Measurements from ENCODE around the gene RAP1GAP.

Gene RAP1GAP

GRCh38 chr1:21596174-21596573 is 73.0 kb downstream of the RAP1GAP start:
- TF ChIP-seq CTCF (IDR thresholded peaks at IDR 0.05; ENCODE audit: borderline replicate concordance, control extremely low read depth, extremely low read depth, insufficient read depth, missing control alignments), result no peak
- DNase-seq (ENCODE audit: low spot score), result no peak
- in situ Hi-C loops (cut with MboI; ENCODE audit: low sequenced_read_pairs, unreplicated experiment), result no loop called here

GRCh38 chr1:21594935-21595897 is 73.9 kb downstream of the RAP1GAP start:
- DNase-seq (ENCODE audit: low spot score), result peak; percentile 73
- TF ChIP-seq CTCF (IDR thresholded peaks at IDR 0.05; ENCODE audit: borderline replicate concordance, control extremely low read depth, extremely low read depth, insufficient read depth, missing control alignments), result peak; percentile 47
- in situ Hi-C loops (cut with MboI; ENCODE audit: low sequenced_read_pairs, unreplicated experiment), result no loop called here

- no peak for DNase-seq (ENCODE audit: low spot score)
- in situ Hi-C loops (cut with MboI; ENCODE audit: low sequenced_read_pairs, unreplicated experiment), result no loop called here
- TF ChIP-seq CTCF (IDR thresholded peaks at IDR 0.05; ENCODE audit: borderline replicate concordance, control extremely low read depth, extremely low read depth, insufficient read depth, missing control alignments), result no peak
Observed at GRCh38 chr1:21594501-21594900, 74.7 kb downstream of the RAP1GAP start.

- in situ Hi-C loops (cut with MboI; ENCODE audit: low sequenced_read_pairs, unreplicated experiment), result no loop called here
- TF ChIP-seq CTCF (IDR thresholded peaks at IDR 0.05; ENCODE audit: borderline replicate concordance, control extremely low read depth, extremely low read depth, insufficient read depth, missing control alignments), result no peak
- DNase-seq (ENCODE audit: low spot score), result no peak
Observed at GRCh38 chr1:21593231-21593630, 75.9 kb downstream of the RAP1GAP start.

- DNase-seq (ENCODE audit: low spot score), result no peak
- no peak for TF ChIP-seq CTCF (IDR thresholded peaks at IDR 0.05; ENCODE audit: borderline replicate concordance, control extremely low read depth, extremely low read depth, insufficient read depth, missing control alignments)
- in situ Hi-C loops (cut with MboI; ENCODE audit: low sequenced_read_pairs, unreplicated experiment), result no loop called here
Observed at GRCh38 chr1:21592086-21592865, 76.9 kb downstream of the RAP1GAP start.

GRCh38 chr1:21590934-21591333 is 78.2 kb downstream of the RAP1GAP start:
- no peak for TF ChIP-seq CTCF (IDR thresholded peaks at IDR 0.05; ENCODE audit: borderline replicate concordance, control extremely low read depth, extremely low read depth, insufficient read depth, missing control alignments)
- no peak for DNase-seq (ENCODE audit: low spot score)
- in situ Hi-C loops (cut with MboI; ENCODE audit: low sequenced_read_pairs, unreplicated experiment), result no loop called here
